Hepatocyte (in vitro differentiated cells): ENCODE measurements around the gene DCTN2. TPM values are rescaled to one million over a fixed set of nuclear protein-coding genes. Genes with fewer than 3 reads are reported as not detected.
A peak's percentile ranks its signal among the peaks of the same experiment; 100 is the strongest.
"Not testable (repeated sequence)": the region's sequence is repeated elsewhere in the genome, so short reads cannot be mapped to it uniquely, and the experiment has no call there.

ENCODE experiments used
- DNase-seq: peaks from one replicate; pipeline ENCODE4 v3.0.0-alpha.2; 2016; ENCODE audit warnings: low spot score
- H2AFZ ChIP-seq: fragments of 200-600 bp; sonication (generic); 2 replicates; pipeline ENCODE4 v1.6.0; 2016; ENCODE audit warnings: antibody characterized with exemption, mild to moderate bottlenecking
- H3K27ac ChIP-seq: fragments of 200-600 bp; sonication (generic); 2 replicates; pipeline ENCODE4 v1.5.1; 2016; ENCODE audit warnings: mild to moderate bottlenecking
- H3K27me3 ChIP-seq: fragments of 200-600 bp; sonication (generic); 2 replicates; pipeline ENCODE4 v1.6.1; 2016
- H3K36me3 ChIP-seq: fragments of 200-600 bp; sonication (generic); replicated peaks from 2 replicates; pipeline ENCODE4 v1.5.1; 2016; ENCODE audit warnings: low read depth; ENCODE audit not compliant: insufficient read depth
- H3K4me1 ChIP-seq: fragments of 200-600 bp; sonication (generic); 2 replicates; pipeline ENCODE4 v1.5.1; 2016; ENCODE audit warnings: mild to moderate bottlenecking, moderate library complexity; ENCODE audit not compliant: insufficient read depth
- H3K4me2 ChIP-seq: fragments of 200-600 bp; sonication (generic); 2 replicates; pipeline ENCODE4 v1.6.0; 2016
- H3K4me3 ChIP-seq: fragments of 200-600 bp; sonication (generic); 2 replicates; pipeline ENCODE4 v1.5.1; 2016; ENCODE audit warnings: mild to moderate bottlenecking
- H3K79me2 ChIP-seq: fragments of 200-600 bp; sonication (generic); 2 replicates; pipeline ENCODE4 v1.6.0; 2017; ENCODE audit warnings: mild to moderate bottlenecking
- H3K9me2 ChIP-seq: fragments of 200-600 bp; sonication (generic); replicated peaks from 2 replicates; pipeline ENCODE4 v1.6.0; 2017; ENCODE audit warnings: mild to moderate bottlenecking; ENCODE audit not compliant: insufficient read depth
- H3K9me3 ChIP-seq: fragments of 200-600 bp; sonication (generic); 2 replicates; pipeline ENCODE4 v1.5.1; 2016; ENCODE audit warnings: low read depth, mild to moderate bottlenecking
- H4K20me1 ChIP-seq: fragments of 200-600 bp; sonication (generic); 2 replicates; pipeline ENCODE4 v1.6.0; 2016; ENCODE audit warnings: mild to moderate bottlenecking; ENCODE audit not compliant: insufficient read depth, poor library complexity, severe bottlenecking
- CTCF ChIP-seq: fragments of 200-600 bp; sonication (generic); IDR thresholded peaks from 2 replicates; pipeline ENCODE4 v1.5.1; 2016; ENCODE audit warnings: antibody characterized with exemption, mild to moderate bottlenecking; ENCODE audit not compliant: poor library complexity
- EZH2 ChIP-seq: fragments of 200-600 bp; sonication (generic); IDR thresholded peaks from 2 replicates; pipeline ENCODE4 v1.6.1; 2016; ENCODE audit warnings: antibody characterized with exemption, mild to moderate bottlenecking, borderline replicate concordance
- EZH2phosphoT487 ChIP-seq: fragments of 200-600 bp; sonication (generic); IDR thresholded peaks from one replicate; pipeline ENCODE4 v1.6.1; 2018; ENCODE audit warnings: antibody characterized with exemption, mild to moderate bottlenecking, low read depth, moderate library complexity; ENCODE audit not compliant: unreplicated experiment, severe bottlenecking
- WGBS: methylation state at CpG from one replicate; pipeline ENCODE4 v1.1.6; 2016; ENCODE audit warnings: low lambda C conversion rate; ENCODE audit errors: missing lambda C conversion rate; 5-methylcytosine and 5-hydroxymethylcytosine counted together
- polyA plus RNA-seq: library from polyadenylated mRNA; unstranded; fragments of >200 nt; fragmentation: Nextera tagmentation; extraction: Ambion mirVana; gene quantifications from 2 replicates; pipeline ENCODE4 v1.2.1, GENCODE V29; 2016
- total RNA-seq: library from RNA; depleted of rRNA; stranded (reverse); fragments of >200 nt; gene quantifications from 2 replicates; pipeline ENCODE4 v1.2.3, GENCODE V29; 2014

DCTN2 gene
- total and polyA plus RNA-seq, 2 experiments from 2014 or later: 110 to 124 TPM

DNA sequence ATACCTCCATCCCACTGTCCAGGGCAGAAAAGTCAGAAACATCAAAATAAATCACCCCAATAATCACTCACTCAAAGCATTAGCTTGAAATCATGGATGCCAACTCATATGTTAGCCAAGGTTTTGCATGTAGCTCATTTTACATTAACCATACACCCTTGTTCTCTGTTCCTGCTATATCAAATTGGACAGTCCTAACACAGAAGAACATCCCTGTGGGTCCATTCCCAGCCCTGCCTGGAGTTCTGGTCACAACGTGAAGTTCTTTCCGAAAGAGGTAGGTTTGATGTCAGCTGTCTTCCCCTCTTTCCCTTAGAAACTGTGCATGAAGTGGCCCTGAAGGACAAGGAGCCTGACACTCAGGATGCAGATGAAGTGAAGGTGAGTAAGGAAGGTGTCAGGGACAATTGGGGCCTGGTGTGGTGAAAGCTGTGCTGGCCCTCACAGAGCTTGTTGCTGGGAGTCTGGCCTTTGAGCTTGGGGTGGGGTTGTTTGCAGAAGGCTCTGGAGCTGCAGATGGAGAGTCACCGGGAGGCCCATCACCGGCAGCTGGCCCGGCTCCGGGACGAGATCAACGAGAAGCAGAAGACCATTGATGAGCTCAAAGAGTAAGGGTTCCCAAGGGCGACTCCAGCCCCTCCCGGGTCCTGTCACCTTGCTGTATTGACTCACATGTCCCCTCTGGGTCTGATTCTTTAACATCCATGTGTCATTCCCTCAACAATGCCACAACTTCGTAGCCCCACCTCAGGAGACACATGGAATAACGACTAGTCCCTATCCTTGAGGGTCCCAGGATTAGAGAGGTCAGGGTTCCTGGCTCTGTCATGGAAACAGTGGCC, 29.0 kb upstream of the DCTN2 start:
- no peaks in the 10 kb centered on the region for H3K27me3 ChIP-seq
- H2AFZ ChIP-seq: no peak overlapping the region
- no peaks in the 10 kb centered on the region for H3K79me2 ChIP-seq
- WGBS: 81% methylated on average over 12 of the region's 12 CpGs
- H3K9me3 ChIP-seq: no peaks in the 10 kb centered on the region
- no peaks in the 10 kb centered on the region for H4K20me1 ChIP-seq
- H3K27ac ChIP-seq: peak overlapping the region; percentile 73
- peaks cover 12% of the 10 kb centered on the region for H3K4me1 ChIP-seq
- H3K4me2 ChIP-seq: peak overlapping the region; percentile 13
- no peak for TF ChIP-seq EZH2phosphoT487
- TF ChIP-seq EZH2: no peak
- TF ChIP-seq CTCF: no peak
- DNase-seq: peak; percentile 54
- no peaks in the 10 kb centered on the region for H3K36me3 ChIP-seq
- no peak overlapping the region for H3K4me3 ChIP-seq
- H3K9me2 ChIP-seq: no peaks in the 10 kb centered on the region

DNA sequence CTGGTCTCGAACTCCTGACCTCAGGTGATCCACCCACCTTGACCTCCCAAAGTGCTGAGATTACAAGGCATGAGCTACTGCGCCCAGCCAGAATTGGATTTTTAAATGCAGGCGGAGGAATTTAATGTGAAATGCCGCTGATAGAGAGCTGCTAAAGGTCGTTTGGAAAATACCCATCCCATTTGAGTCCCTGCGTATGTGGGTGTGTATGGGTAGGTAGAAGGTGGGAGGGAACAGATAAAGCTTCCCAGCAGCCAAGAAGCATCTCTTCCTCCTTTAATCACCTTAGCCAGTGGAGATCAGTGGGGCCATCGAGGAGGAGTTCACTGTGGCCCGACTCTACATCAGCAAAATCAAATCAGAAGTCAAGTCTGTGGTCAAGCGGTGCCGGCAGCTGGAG, 27.8 kb upstream of the DCTN2 start:
- Histone ChIP-seq H2AFZ (no peak overlapping the region), H3K9me2 (no peaks in the 10 kb centered on the region), H3K79me2 (no peaks in the 10 kb centered on the region), H3K4me2 (no peak overlapping the region), H3K4me1 (peaks cover 6% of the 10 kb centered on the region), H3K9me3 (no peaks in the 10 kb centered on the region), H3K36me3 (no peaks in the 10 kb centered on the region), H4K20me1 (no peaks in the 10 kb centered on the region), H3K4me3 (no peak overlapping the region), H3K27me3 (no peaks in the 10 kb centered on the region), H3K27ac (no peak overlapping the region)
- TF ChIP-seq EZH2 (no peak), CTCF (no peak), EZH2phosphoT487 (no peak)
- DNase-seq: no peak
- 85% methylated on average over 10 of the region's 10 CpGs for whole genome bisulfite sequencing

DNA sequence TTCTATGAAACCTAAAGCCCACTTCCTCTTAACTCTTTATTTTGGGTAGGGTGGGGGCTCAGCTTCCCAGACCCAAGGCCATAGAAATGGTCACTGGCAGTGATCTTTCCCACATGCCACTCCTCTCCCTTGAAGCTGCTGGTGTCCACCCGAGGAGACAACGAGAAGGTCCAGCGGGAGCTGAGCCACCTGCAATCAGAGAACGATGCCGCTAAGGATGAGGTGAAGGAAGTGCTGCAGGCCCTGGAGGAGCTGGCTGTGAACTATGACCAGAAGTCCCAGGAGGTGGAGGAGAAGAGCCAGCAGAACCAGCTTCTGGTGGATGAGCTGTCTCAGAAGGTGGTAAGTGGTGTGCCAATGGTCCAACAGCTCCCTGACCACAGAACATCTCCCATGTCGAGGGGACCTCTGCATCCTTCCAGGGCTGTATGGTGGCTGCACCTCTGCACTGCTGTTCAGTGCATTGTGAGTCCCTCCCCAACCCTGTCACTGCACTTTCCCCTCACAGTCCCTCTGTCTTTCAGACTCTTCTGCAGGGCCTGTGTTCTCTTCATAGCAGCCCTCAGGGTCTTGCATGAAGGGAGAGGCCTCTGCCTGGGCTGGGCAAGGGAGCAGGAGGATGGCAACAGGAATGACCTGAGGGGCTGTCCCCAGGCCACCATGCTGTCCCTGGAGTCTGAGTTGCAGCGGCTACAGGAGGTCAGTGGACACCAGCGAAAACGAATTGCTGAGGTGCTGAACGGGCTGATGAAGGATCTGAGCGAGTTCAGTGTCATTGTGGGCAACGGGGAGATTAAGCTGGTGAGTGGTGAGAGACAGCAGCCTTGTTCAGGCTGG, 25.2 kb upstream of the DCTN2 start:
- no peaks in the 10 kb centered on the region for H3K27me3 ChIP-seq
- no peaks in the 10 kb centered on the region for H3K36me3 ChIP-seq
- DNase-seq: no peak
- no peak overlapping the region for H3K27ac ChIP-seq
- H3K4me1 ChIP-seq: no peaks in the 10 kb centered on the region
- H3K79me2 ChIP-seq: no peaks in the 10 kb centered on the region
- H4K20me1 ChIP-seq: no peaks in the 10 kb centered on the region
- H2AFZ ChIP-seq: no peak overlapping the region
- 87% methylated on average over 12 of the region's 12 CpGs for WGBS
- no peaks in the 10 kb centered on the region for H3K9me2 ChIP-seq
- no peak overlapping the region for H3K4me3 ChIP-seq
- H3K9me3 ChIP-seq: no peaks in the 10 kb centered on the region
- H3K4me2 ChIP-seq: no peak overlapping the region
- TF ChIP-seq EZH2phosphoT487: no peak
- TF ChIP-seq CTCF: no peak
- TF ChIP-seq EZH2: no peak

- H3K9me3 ChIP-seq, H4K20me1 ChIP-seq, H2AFZ ChIP-seq, H3K79me2 ChIP-seq, H3K27me3 ChIP-seq, H3K27ac ChIP-seq, H3K36me3 ChIP-seq, H3K4me3 ChIP-seq, H3K4me1 ChIP-seq, H3K4me2 ChIP-seq, H3K9me2 ChIP-seq, DNase-seq: not testable (repeated sequence)
- 91% methylated on average over 13 of the region's 13 CpGs for WGBS
Measured at GRCh38 chr12:57570438-57570837, 23.4 kb upstream of the DCTN2 start.
